ENCODE data around the gene AGRN. TPM values are rescaled to one million over a fixed set of nuclear protein-coding genes. Genes with fewer than 3 reads are reported as not detected.
"Not testable (repeated sequence)": the region's sequence is repeated elsewhere in the genome, so short reads cannot be mapped to it uniquely, and the experiment has no call there.

Gene AGRN
- polyA plus RNA-seq, 3 donors: 178 to 219 (median 182) TPM

DNA sequence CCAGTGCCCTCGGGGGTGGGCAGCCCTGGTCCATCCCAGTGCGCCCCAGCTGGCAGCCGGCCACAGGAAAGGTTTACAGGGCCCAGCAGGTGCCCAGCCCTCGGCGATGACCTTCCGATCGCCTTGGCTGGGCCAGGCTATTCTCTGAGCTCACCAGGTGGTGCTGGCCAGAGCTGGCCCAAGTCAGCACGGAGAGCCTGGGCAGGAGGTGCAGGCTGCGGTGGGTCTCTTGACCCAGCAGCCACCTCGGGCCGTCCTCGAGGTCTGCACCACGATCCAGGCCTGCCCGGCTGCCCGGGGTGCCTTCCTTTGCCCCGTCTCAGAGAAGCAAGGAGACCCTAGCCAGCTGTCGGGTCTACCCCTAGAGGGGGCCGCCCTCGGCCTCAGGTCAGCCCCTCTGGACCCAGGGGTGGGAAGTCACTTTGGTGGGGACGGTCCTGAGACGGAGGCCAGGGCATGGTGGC is 38.4 kb upstream of the AGRN start:
- no peak for DNase-seq (ENCODE audit: low read depth in 3 of 3, low spot score in 2 of 3)

DNA sequence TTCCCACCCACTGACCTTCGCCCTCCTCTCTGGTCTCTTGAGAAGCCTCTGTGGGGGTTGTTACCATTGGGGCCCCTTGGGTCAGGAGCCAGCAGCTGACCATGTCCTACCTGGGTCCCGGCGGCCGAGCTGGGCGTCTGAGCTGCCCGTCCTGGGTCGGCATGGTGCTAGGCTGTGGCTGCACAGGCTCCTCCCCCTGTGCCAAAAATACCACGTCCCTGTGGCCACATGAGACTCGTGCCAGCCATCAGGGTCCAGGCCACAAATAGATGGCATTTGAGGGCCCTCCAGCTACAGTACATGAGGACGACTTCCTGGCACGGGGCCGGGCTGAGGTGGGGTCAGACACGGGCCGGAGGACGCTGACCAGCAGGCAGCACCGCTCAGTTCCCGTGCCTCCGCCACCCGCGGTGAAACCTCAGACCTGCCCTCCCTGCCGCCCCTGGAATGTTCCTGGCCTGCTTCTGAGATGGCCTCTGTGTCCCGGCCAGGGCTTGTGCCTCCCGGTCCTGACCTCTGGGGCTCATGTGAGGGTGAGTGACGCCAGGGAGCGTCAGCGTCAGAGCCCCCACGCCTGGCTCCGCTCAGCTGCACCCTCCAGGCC is 37.9 kb upstream of the AGRN start, which contains the start of gene PERM1:
Gene PERM1, minus strand, starts transcription at position 139 of the 604 bp plus-strand sequence. CDS start 1,064 bp downstream, outside the sequence.
- no peak for DNase-seq (ENCODE audit: low read depth in 3 of 3, low spot score in 2 of 3)

DNA sequence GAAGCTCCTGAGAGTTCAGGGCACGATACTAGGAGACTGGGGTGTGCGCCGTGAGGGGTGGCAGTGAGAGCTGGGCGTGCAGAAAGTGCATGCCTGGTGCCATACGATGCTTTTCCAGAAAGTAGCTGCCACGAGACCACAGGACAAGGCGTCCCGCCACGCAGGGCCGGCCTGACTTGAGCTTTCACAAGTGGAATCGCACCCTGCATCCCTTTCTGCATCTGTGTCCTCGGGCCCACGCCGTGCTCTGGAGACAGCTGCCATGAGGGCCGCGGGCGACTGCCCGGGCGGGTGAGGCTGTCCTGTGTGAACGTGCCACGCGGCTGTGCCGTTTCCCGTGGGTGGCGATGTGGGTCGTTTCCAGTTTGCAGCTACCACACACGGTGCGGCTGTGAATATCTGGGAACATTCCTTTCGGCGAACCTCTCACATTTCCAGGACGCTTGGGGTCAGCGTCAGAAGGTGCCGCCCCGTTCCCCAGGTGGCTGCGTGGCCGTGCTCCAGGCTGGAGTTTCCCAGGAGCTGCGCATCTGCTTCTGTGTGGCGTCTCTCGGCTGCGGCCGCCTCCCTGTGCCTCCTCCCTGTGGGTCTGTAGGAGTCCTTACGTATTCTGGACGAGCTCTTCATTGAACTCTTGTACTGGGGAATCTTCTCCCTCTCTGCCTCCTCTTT is 37.0 kb upstream of the AGRN start:
- DNase-seq (ENCODE audit: low read depth in 3 of 3, low spot score in 2 of 3): no peak

DNA sequence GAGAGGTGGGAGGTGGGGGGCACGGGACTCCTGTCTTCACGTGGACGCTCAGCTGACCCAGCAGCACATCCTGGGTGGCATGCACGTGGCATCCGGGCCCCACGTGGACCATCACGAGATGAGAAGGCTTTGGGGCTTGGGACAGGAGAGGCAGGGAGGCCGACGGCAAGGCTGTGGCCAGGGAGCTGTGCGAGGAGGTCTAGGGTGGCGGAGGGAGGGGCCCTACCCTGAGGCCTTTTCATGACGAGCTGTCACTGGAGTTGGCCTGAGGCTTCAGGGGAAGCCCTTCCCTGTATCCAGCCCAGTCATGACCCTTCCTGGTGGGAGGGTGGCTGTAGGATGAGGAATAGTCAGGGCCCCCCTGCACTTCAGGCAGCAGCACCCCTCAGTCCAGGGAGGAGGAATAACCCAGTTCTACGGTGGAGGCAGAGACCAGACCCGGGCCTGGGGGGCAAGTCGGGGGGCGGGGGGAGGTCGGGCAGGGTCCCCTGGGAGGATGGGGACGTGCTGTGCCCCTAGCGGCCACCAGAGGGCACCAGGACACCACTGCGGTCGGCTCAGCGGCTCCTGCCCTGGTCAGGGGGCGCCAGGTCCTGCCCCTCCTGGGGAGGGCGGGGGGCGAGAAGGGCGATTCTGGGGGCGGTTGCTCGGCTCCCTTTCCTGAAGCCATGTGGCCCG is 36.0 kb upstream of the AGRN start:
- DNase-seq (ENCODE audit: low read depth in 3 of 3, low spot score in 2 of 3): no peak

DNA sequence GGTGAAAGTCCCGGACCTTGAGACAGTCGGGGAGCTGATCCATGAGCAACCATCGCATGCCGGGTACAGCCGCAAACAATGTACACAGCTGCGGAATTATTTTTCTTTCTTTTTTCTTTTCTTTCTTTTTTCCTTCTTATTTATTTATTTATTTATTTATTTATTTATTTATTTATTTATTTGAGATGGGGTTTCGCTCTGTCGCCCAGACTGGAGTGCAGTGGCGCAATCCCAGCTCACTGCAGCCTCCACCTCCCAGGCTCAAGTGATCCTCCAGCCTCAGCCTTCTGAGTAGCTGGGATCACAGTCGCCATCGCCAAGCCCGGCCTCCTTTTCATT is 35.5 kb upstream of the AGRN start:
- DNase-seq (ENCODE audit: low read depth in 3 of 3, low spot score in 2 of 3): no peak

DNA sequence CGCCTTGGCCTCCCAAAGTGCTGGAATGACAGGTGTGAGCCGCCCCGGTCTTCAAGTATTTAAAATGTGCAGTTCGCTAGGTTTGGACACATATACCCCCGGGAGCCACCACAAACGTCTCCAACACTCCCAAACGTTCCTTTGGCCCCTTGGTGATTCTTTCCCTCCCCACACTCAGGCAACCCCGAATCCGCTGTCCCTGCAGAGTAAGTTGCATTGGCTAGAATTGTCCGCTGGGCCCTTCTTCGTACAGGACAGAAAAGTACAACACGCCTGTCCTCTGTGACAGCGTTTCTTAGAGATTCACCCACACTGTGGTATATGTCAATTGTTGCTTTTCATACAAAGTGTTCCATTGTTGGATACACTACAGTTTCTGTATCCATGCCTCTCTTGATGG is 34.8 kb upstream of the AGRN start:
- no peak for DNase-seq (ENCODE audit: low read depth in 3 of 3, low spot score in 2 of 3)

DNA sequence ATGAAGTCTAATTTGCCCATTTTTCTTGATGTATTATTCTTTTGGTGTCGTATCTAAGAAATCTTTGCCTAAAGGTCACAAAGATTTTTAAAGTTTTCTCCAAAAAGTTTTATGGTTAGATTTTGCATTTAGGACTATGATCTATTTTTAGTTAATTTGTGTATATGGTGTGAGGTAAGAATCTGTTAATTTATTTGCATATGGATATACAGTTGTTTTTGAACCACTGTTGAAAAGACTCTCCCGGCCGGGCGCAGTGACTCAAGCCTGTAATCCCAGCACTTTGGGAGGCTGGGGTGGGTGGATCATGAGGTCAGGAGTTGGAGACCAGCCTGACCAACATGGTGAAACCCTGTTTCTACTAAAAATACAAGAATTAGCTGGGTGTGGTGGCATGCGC is 31.9 kb upstream of the AGRN start:
- not testable (repeated sequence) for DNase-seq (ENCODE audit: low read depth in 3 of 3, low spot score in 2 of 3)

DNA sequence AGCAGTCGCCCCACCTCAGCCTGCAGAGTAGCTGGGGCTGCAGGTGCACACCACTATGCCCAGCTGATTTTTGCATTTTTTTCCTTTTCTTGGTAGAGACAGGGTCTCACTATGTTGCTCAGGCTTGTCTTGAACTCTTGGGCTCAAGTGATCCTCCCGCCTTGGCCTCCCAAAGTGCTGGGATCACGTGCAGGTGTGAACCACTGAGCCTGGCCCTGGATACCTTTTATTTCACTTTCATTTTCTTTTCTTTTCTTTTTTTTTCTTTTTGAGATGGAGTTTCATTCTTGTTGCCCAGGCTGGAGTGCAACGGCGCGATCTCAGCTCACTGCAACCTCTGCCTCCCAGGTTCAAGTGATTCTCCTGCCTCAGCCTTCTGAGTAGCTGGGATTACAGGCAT is 28.6 kb upstream of the AGRN start:
- not testable (repeated sequence) for DNase-seq (ENCODE audit: low read depth in 3 of 3, low spot score in 2 of 3)

DNA sequence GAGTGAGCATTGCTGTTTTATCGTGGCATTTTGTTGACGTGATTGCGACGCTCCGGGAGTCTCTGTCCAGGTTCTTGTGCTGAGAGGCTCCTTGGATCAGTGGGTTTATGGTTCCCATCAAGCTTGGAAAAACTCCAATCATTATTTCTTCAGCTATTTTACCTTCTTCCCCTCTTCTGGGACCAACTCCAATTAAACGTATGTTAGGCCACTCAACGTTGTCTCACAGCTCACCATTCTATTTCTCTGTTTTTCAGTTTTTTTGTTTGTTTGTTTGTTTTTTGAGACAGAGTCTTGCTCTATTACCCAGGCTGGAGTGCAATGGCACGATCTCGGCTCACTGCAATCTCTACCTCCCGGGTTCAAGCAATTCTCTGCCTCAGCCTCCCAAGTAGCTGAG is 28.0 kb upstream of the AGRN start:
- no peak for DNase-seq (ENCODE audit: low read depth in 3 of 3, low spot score in 2 of 3)

DNA sequence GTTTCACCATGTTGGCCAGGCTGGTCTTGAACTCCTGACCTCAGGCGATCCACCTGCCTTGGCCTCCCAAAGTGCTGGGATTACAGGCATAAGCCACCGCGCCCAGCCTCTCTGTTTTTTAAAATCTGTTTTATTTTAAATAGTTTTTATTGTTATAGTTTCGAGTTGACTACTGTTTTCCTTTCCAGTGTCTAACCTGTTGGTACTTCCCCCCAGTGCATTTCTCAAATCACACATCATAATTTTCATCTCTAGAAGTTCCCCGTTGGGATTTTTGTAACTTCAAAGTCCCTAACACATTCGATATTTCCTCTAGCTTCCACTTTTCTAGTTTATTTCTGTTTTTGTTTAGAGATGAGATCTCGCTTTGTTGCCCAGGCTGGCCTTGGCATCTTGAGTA is 27.6 kb upstream of the AGRN start:
- no peak for DNase-seq (ENCODE audit: low read depth in 3 of 3, low spot score in 2 of 3)

DNA sequence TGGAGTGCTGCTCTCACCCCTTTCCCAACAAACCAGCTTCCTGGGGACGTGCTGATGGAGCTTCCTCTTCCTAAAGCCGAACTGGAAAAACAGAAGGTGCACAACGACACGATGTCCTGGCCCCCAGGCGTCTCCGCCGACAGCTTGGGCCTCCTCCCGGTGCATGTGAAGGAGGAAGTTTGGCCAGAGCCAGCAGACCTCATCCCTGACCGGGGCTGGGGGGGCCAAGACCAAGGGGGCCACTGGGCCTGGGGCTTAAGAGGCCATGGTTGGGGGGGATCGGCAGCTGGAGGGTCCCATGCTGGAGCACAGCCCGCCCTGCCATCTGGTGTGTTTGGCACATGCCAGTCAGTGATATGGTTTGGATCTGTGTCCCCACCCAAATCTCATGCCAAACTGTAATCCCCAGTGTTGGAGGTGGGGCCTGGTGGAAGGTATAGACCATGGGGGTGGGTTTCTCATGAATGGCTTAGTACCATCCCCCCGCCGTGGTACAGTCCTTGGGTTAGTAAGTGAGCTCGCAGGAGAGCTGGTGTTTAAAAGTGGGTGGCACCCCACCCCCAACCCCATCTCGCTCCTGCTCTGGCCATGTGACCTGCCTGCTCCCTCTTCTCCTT is 26.4 kb upstream of the AGRN start:
- DNase-seq (ENCODE audit: low read depth in 3 of 3, low spot score in 2 of 3): no peak

DNA sequence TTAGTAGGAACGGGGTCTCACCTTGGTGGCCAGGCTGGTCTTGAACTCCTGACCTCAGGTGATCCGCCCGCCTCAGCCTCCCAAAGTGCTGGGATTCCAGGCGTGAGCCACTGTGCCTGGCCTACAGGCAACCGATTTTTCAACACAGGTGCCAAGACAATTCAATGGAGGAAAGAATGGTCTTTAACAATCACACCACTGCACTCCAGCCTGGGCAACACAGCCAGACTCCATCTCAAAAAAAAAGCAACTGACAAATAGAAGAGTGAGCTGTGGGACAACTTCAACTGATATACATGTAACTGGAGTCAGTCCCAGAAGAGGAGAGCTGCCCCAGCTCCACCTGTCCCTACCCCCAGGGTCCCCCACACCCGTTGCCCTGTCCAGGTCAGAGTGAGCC is 25.4 kb upstream of the AGRN start:
- not testable (repeated sequence) for DNase-seq (ENCODE audit: low read depth in 3 of 3, low spot score in 2 of 3)

DNA sequence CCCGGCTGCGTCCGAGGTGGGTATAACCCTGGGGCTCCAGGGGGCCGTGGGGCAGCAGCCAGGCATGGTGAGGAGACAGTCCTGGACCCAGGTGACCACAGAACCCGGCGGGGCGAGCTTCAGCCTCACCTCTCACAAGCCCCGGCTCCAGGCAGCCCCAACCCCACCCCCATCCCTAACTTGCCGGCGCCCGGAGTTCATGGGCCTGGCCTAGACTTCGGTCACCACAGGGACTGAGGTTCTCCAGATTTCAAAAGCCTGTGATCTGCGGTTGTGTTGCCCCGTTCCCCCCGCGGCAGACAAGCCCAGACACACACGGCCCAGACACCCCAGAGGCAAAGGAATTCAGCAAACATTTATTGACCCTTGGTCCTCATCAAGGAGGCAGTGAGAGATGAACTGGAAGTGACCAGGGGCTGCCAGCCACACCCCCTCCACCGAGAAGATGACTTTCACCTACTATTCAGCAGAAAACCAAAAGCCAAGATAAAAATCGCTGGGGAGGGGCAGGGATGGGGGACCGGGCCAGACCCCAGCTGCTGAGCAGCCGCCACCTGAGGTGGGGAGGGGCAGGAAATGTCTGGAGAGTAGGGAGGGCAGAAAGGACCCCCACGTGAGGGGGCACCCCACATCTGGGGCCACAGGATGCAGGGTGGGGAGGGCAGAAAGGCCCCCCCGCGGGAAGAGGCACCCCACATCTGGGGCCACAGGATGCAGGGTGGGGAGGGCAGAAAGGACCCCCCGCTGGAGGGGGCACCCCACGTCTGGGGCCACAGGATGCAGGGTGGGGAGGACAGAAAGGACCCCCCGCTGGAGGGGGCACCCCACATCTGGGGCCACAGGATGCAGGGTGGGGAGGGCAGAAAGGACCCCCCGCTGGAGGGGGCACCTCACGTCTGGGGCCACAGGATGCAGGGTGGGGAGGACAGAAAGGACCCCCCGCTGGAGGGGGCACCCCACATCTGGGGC is 24.0 kb upstream of the AGRN start:
- no peak for DNase-seq (ENCODE audit: low read depth in 3 of 3, low spot score in 2 of 3)

DNA sequence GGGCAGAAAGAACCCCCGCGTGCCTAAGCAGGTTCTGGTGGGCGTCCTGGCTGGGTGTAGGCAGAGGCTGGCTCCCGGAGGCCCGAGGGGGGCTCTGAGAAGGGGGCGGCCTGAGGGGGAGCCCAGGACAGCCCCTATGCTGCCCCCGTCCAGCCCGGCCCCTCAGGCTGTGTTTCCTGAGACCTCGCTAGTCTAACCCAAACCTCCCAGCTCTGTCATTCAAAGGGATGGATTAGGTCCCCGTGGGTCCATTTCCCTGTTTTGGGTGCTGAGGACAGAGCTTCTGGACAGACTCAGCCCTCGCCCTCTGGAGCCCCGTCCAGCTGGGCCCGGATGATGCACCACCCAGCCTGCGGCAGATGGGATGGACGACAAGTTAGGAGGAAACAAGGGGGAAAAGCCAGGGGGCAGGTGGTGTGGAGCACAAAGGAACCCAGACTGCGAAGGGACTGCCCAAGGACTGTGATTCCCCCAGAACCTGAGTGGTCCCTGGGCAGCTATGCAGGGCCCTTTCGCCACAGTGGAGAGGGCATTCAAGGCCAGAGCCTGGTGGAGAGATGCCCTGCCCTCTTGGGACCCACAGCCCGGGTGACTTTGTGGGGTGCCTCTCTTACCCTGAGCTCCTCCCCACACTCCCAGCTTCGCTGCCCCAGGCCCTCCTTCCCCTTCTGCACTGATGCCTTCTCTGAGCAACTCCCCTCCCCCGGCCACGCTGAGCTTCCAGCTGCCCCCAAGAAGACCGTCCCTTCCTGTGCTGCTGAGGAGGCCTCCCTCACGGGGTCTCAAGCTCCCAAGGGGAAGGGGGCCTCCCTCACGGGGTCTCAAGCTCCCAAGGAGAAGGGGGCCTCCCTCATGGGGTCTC is 22.8 kb upstream of the AGRN start:
- DNase-seq (ENCODE audit: low read depth in 3 of 3, low spot score in 2 of 3): no peak

DNA sequence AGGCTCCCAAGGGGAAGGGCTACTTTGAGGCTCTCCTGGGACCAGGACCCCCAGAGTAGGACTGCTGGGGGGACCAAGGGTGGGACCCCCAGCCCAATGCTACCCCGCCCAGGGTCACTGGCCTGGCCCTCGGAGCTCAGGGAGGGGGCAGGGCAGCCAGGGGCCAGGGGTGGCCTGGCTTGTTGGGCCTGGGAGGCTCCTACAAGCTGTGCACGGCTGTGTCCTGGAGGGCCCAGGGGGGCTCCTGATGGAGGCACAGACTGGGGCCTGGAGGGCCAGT is 22.3 kb upstream of the AGRN start:
- DNase-seq (ENCODE audit: low read depth in 3 of 3, low spot score in 2 of 3): no peak

DNA sequence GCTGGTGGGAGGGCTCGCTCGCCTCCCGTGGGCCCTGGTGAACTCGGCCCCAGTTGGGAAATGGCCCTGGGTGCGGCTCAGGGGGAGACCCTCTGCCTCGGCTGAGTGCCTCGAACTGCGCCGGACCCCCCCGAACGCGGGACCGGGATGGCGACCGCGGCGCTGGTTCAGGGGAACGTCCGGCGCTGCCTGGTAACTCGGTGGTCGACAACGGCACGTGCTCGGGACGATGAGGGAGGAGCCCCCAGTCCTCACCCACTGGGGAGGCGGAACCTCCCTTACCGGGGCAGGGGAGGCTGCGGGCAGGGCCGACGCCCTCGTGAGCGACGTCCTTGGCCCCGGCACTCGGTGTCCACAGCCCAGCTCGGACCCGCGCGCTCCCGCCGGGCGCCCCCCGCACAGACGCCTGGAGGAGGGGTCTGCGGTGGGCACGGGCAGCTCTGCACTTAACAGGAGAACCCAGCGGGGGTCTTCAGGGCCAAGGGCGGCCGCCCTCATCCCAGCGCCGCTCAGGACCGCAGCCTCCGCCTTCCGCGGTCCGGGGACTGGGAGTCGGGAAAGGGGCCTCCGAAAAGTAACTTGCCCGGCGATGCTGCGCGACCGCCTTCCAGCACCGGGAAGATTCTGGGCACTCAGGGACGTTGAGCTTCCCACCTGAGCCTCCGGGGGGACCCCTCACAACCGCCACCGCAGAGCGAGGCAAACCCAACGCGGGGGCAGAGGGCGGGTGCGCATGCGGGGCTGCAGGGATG is 21.8 kb upstream of the AGRN start:
- no peak for DNase-seq (ENCODE audit: low read depth in 3 of 3, low spot score in 2 of 3)

DNA sequence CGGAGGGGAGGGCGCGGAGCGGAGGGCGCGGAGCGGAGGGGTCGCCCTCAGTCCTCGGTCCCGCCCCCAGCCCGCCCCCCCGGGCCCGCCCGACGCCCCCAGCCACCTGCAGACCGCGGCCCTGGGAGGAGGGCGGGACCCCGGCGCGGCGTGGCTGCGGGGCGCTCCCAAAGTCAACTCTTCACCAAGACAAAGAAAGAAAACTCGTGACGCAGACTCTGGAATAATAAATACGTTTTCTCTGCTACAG is 21.2 kb upstream of the AGRN start:
- no peak for DNase-seq (ENCODE audit: low read depth in 3 of 3, low spot score in 2 of 3)

DNA sequence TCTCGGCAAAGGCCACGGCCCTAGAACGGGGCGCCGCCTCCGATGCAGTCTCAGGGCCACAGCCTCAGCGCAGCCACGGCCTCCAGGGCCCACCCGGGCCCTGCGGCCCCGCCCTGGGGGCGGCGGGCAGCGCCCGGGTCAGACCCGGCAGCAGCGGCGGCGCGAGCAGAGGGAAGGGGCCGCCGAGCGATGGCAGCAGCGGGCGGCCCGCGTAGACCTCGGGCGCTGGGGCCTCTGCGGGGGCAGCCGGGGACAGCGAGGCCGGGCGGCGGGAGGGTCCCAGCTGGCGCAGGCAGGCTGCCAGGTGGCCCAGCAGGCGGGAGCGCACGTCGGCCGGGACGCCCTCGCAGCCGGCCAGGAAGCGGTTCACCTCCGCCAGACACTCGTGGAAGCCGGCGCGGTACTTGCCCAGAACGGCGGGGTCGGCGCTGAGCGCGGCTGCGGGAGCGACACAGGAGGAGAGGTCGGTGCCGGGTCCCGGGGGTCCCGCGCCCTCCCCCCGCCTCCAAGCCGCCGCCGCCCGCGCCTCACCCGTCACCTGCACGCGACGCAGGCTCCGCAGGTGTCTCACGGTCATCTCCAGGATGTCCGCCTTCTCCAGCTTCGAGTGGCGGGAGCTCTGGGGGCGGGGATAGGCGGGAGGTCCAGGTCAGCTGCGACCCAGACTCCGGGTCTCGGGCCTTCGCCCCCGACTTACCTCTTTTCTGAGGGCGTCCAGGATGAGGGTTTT is 20.8 kb upstream of the AGRN start:
- DNase-seq (ENCODE audit: low read depth in 3 of 3, low spot score in 2 of 3): no peak

Measured in right renal cortex interstitium (tissue), 3 donors.